ENCODE results near the gene RMND5B. TPM values are rescaled to one million over a fixed set of nuclear protein-coding genes. Genes with fewer than 3 reads are reported as not detected.

Gene RMND5B, protein sequence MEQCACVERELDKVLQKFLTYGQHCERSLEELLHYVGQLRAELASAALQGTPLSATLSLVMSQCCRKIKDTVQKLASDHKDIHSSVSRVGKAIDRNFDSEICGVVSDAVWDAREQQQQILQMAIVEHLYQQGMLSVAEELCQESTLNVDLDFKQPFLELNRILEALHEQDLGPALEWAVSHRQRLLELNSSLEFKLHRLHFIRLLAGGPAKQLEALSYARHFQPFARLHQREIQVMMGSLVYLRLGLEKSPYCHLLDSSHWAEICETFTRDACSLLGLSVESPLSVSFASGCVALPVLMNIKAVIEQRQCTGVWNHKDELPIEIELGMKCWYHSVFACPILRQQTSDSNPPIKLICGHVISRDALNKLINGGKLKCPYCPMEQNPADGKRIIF
- 17.7 and 20.4 TPM in 2 replicates for total RNA-seq (ENCODE audit: low replicate concordance)

DNA sequence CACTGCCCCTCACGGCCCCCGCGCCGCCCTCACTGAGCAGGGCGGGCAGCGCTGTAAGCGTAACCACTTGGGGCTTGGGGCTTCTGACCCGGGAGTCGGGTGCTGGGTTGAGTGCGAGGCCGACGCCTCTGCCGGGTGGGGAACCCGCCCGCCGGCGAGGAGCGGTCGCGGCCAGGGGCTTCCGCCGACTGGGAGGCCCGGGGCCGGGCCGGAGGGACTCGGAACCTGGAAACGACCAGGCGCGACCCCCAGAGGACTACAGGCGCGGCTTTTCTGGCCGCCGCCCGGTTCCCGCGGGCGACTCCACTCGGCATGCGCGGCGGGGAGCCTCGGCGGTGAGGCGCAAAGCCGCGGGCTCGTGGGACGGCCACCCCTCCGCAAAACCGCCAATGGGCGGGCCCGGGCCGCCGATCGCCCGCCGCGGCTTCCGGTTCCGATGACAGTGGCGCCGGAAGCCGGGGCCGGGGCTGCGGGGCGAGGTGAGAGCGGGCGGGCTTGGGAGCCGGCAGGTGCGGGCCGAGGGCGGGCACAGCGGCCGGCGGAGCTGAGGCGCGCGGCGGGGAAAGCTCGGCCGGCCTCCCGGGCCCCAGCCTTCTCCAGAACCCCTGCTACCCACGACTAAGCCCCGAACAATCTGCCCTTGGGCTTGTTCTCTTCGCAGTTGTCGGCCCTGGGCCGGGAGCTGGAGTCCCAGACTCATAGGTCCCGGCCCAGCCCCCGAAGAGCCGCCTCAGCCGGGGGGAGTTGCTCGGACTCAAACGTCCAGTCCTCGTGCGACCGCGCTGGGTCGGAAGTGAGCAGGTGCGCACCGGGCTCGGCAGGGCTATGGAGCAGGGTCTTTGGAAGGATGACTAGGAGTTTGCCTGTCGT is at the start of gene RMND5B:
TSS of gene RMND5B (plus strand) at position 439 of the 870 bp plus-strand sequence. CDS start 7,106 bp downstream, outside the sequence.

GRCh38 chr5:178113141-178113787 is 17.6 kb upstream of the RMND5B start, which contains the start of gene N4BP3:
Gene N4BP3 (plus strand): TSS chr5:178113532. CDS start chr5:178119584, 6,052 bp downstream.

DNA sequence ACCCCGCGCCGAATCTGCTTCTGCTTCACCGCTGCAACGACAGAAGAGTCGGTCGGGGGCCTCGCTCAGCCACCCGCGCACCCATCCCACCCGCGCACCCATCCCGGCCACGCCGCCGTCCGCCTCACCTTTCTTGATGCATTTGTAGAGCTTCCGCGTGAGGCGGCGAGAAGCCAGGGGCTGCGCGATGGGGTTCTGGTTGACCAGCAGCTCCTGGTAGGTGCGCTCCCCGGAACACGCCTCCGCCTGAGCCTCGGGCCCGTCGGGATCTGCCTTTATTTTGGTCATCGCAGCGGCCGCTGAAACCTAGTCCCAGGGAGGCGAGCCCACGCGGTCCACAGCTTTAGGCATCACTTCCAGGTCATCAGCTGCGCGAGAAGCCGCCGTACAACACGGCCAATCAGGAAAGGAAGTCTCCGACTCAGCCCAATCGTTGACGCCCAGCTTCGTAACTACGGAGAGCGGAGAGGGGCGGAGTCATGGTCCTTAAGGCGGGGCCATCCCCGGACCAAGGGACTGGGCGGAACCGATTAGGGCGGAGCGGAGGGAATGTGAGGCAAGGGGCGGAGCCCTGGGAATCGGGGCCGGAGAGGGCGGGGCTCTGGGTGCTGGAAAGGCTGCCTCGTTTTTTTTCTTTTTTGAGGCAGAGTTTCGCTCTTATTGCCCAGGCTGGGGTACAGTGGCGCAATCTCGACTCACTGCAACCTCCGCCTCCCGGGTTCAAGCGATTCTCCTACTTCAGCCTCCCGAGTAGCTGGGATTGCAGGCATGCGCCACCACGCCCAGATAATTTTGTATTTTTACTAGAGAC is 22.9 kb downstream of the RMND5B start, which contains the start of gene NHP2:
TSS of gene NHP2 (minus strand) at position 356 of the 811 bp plus-strand sequence. CDS start at position 288, 68 bp downstream.

DNA sequence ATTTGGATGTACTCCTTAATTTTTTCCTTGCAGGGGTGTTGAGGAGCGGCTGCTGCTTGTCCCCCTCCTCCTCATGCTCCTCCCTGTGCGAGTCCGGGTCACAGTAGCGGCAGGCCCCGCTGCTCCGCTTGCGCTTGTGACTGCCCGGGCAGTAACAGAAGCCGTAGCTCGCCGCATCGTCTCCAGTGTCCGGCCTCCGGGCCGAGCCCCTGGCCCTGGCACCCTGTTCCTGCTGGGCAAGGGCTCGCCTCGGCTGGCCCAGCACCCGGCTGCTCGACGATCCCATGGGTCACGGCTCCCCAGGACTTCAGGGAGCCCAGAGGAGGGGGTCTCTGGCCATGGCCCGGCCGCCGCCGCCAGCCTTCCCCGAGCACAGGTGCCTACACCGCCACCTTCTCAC is 56.2 kb downstream of the RMND5B start, which contains the start of gene GMCL2:
TSS of gene GMCL2 (minus strand) at position 358 of the 400 bp plus-strand sequence. CDS start at position 286, 72 bp downstream.

Other genes starting within 250 kb of the RMND5B start
- not detected in 2 replicates for gene PROP1, start 134.8 kb upstream of the RMND5B start, total RNA-seq (ENCODE audit: low replicate concordance)
- 0.08 and 0.35 TPM in 2 replicates for gene N4BP3, start 17.5 kb upstream of the RMND5B start, total RNA-seq (ENCODE audit: low replicate concordance)
- gene NHP2, start 22.9 kb downstream of the RMND5B start, total RNA-seq (ENCODE audit: low replicate concordance), result 61.2 and 151 TPM in 2 replicates
- not detected in 2 replicates for gene GMCL2, start 56.4 kb downstream of the RMND5B start, total RNA-seq (ENCODE audit: low replicate concordance)
- gene HNRNPAB, start 73.5 kb downstream of the RMND5B start, total RNA-seq (ENCODE audit: low replicate concordance), result 14.9 and 60.7 TPM in 2 replicates
- gene PHYKPL, start 101.8 kb downstream of the RMND5B start, total RNA-seq (ENCODE audit: low replicate concordance), result 30.6 and 59.9 TPM in 2 replicates

All from smooth muscle cell of the coronary artery (primary cell).